HUES64 (cell line): ENCODE data around the gene GBX1.
A peak's percentile ranks its signal among the peaks of the same experiment; 100 is the strongest.

Experiments
- H3K27ac ChIP-seq: 2 replicates; pipeline ENCODE4 v1.7.0; 2013; ENCODE audit warnings: low read depth, low read length, inconsistent platforms
- H3K27me3 ChIP-seq: 2 replicates; pipeline ENCODE4 v1.6.1; 2013; ENCODE audit warnings: mild to moderate bottlenecking, low read length; ENCODE audit not compliant: insufficient read depth
- H3K36me3 ChIP-seq: 2 replicates; pipeline ENCODE4 v1.6.1; 2013; ENCODE audit warnings: mild to moderate bottlenecking, low read length; ENCODE audit not compliant: insufficient read depth
- H3K4me1 ChIP-seq: 2 replicates; pipeline ENCODE4 v1.6.1; 2013; ENCODE audit warnings: mild to moderate bottlenecking, low read length, moderate library complexity; ENCODE audit not compliant: insufficient read depth
- H3K4me3 ChIP-seq: 2 replicates; pipeline ENCODE4 v1.5.1; 2013; ENCODE audit warnings: mild to moderate bottlenecking, low read length, moderate library complexity
- H3K9ac ChIP-seq: 2 replicates; pipeline ENCODE4 v1.6.1; 2013; ENCODE audit warnings: mild to moderate bottlenecking, low read depth, low read length
- H3K9me3 ChIP-seq: 2 replicates; pipeline ENCODE4 v1.6.1; 2013; ENCODE audit warnings: low read depth, low read length; ENCODE audit not compliant: insufficient read depth
- WGBS: fragments of 150-250, 120-280 bp; methylation state at CpG from one replicate; pipeline ENCODE4 v1.1.7; 2013; ENCODE audit warnings: missing lambda C conversion rate; 5-methylcytosine and 5-hydroxymethylcytosine counted together

The GBX1 gene

DNA sequence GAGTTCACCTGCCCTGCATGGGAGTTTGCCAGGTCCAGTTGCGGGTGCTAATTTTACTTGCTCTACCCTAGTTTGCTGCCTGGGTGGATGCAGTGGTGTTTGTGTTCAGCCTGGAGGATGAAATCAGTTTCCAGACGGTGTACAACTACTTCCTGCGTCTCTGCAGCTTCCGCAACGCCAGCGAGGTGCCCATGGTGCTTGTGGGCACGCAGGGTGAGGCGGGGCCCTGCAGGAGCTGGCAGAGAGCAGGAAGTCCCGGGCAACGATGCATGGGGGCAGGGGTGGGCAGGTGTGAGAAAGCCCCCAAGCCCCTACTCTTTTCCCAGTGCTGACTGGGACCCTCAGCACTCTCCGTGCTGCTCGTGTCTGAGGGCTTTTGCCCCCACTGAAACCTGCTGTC, 49.9 kb downstream of the GBX1 start:
- Histone ChIP-seq H3K9ac (no peak overlapping the region), H3K9me3 (no peaks in the 10 kb centered on the region), H3K36me3 (peaks cover 27% of the 10 kb centered on the region; the same call in 1 of the 2 replicates), H3K27ac (no peak overlapping the region), H3K4me1 (peaks cover 17% of the 10 kb centered on the region), H3K27me3 (peaks cover 18% of the 10 kb centered on the region), H3K4me3 (no peak overlapping the region)
- 94% methylated on average over 12 of the region's 12 CpGs for WGBS

DNA sequence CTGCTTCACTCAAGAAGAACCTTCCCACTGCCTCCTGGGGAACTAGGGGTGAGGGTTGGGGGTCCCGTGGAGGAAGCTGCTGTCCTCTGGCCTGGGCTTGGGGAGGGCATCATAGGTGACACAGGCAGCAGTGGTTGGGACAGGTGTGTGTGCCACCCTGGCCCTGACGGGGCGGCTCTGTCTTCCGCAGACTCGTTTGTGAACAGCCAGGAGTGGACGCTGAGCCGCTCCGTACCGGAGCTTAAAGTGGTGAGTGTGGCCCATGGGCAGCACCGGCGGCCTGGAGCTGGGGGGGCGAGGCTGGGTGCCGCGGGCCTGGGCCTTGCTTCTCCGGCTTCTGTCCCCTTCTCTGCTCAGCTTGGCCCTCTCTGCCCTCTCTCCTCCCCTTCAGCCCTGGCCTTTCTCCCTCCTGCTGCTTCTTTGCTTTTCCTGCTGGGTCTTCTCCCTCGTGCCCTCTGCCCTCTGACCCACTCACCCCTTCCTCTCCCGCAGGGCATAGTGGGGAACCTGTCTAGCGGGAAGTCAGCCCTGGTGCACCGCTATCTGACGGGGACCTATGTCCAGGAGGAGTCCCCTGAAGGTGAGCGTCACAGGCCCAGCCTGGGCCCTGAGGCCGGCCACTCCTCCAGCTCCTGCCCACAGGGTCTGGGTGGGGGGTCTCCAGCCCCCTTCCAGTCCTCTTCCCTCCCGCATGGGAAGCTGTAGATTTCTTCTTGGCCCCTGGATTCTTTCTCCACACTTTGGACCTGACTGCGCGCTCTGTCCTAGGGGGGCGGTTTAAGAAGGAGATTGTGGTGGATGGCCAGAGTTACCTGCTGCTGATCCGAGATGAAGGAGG, 50.7 kb downstream of the GBX1 start:
- H3K27ac ChIP-seq, result no peak overlapping the region
- H3K9ac ChIP-seq, result no peak overlapping the region
- H3K36me3 ChIP-seq, result peaks cover 27% of the 10 kb centered on the region; the same call in 1 of the 2 replicates
- H3K4me1 ChIP-seq, result peaks cover 17% of the 10 kb centered on the region
- H3K9me3 ChIP-seq, result no peaks in the 10 kb centered on the region
- peaks cover 18% of the 10 kb centered on the region for H3K27me3 ChIP-seq
- 93% methylated on average over 27 of the region's 27 CpGs for WGBS
- no peak overlapping the region for H3K4me3 ChIP-seq

DNA sequence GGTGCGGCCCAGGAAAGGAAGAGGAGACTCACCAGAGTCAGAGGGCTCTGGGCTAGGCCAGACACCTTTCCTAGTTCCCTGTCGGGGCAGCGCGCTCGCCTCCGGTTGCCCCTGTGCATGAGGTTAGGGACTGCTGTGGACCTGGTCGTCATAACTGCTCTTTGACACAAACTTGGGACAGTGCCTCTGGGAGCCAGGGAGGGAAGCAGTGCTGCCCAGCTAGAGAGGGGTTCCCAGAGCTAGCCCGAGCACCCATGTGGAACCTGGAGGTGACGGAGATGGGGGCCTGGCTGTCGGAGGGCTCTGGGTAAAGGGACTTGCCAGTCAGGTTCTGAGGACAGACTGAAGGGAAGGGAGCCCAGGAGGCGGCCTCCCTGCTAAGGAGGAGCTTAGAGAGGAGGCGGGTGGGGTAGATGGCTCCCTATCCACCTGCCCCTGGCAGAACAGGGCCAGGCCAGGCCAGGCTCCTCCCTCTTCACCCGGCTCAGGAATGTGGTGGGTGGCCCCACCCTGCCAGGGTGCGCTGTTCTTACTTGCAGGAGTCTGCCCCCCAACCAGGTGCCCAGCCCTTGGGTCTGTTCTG, 51.6 kb downstream of the GBX1 start:
- Histone ChIP-seq H3K27ac (no peak overlapping the region), H3K27me3 (peaks cover 18% of the 10 kb centered on the region), H3K9ac (no peak overlapping the region), H3K4me3 (peak overlapping the region; percentile 42), H3K36me3 (peaks cover 24% of the 10 kb centered on the region; the same call in 1 of the 2 replicates), H3K9me3 (no peaks in the 10 kb centered on the region), H3K4me1 (peaks cover 17% of the 10 kb centered on the region)
- WGBS, result 54% methylated on average over 14 of the region's 14 CpGs

DNA sequence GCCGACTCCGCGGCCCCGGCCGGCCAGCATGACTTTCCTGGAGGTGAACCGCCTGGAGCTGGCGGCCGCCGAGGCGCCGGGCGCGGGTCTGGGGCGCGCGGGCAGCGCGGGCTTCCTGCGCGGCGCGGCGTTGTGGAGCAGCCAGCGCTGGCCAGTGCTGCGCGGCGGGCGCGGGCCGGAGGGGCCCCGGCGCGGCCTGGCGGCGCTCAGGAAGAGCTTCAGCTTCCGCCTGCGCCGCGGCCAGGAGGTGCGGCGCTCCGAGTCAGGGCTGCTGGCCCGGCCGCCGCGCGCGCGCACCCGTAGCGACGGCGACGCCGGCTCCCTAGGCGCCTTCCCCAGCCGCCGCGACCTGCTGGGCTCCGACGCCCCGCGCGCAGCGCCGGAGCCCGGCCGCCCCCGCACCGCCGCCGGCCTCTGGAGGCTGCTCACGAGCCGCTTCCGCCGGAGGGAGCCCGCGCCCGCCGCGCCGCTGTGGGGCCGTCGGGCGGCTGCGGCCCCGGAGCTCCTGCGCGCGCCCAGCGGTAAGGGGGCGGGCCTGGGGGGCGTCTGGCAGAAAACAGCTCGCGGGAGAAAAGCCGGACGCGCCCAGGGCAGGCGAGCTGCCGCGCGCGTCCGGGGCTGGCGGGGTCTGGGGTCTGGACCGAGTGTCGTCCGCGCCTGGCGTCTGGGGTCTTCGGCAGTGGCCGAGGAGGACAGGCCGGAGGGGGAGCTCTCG, 52.2 kb downstream of the GBX1 start:
- peak overlapping the region; percentile 30 for H3K9ac ChIP-seq

DNA sequence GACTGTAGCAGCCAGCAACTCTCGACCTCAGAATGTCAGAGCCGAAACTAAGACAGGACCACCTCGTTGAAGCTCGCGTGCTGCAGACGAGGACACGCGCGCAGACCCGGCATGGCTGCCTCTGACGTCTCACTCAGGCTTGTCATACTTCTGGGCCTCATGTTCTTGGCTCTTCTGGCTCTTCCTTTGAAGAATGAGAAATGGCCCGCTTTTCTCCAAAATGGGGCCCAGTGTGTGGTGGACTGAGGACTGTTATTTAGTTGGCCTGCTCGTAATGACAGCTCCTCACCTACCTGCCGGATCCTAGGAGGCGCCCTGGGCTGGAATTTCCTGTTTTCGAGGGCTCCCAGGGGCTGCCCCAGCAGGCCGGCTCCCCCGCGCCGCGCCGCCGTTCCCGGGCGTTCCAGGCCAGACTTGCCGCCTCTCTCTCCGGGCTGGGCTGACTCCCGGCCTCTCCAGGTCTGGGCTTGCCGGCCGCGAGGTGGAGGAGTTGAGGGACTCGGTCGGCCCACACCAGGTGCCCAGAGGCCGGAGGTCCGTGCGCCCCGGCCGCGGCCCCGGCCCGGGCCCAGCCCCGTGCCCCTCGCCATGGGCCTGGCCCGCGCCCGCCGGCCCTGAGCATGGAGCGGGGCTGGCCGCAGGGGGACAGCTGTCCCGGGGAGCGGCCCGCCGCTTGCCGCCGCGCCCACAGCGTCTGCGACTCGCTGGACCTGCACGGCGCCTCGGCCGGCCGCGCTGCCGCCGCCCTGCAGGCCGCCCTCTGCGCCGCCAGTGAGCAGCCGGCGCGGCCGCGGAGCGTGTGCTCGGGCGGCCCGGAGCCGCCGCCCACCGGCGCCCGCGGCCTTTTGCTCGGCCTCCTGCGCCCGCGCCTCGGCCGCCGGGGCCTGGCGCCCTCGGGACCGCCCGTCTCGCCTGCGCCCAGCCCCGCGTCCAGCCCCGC, 53.1 kb downstream of the GBX1 start:
- WGBS, result 8% methylated on average over 101 of the region's 101 CpGs
- Histone ChIP-seq H3K36me3 (peaks cover 11% of the 10 kb centered on the region; the same call in 1 of the 2 replicates), H3K27me3 (peaks cover 18% of the 10 kb centered on the region), H3K9me3 (no peaks in the 10 kb centered on the region), H3K9ac (peak overlapping the region; percentile 30; the same call in 1 of the 2 replicates), H3K27ac (peak overlapping the region; percentile 51; the same call in 1 of the 2 replicates), H3K4me1 (peaks cover 17% of the 10 kb centered on the region), H3K4me3 (peak overlapping the region; percentile 42)

More for the DNA sequence above, 52.2 kb downstream of the GBX1 start:
- H3K36me3 ChIP-seq, result peaks cover 18% of the 10 kb centered on the region; the same call in 1 of the 2 replicates
- no peaks in the 10 kb centered on the region for H3K9me3 ChIP-seq
- H3K27ac ChIP-seq, result no peak overlapping the region
- peak overlapping the region; percentile 42 for H3K4me3 ChIP-seq
- 2% methylated on average over 114 of the region's 114 CpGs for WGBS
- peaks cover 18% of the 10 kb centered on the region for H3K27me3 ChIP-seq
- peaks cover 17% of the 10 kb centered on the region for H3K4me1 ChIP-seq

DNA sequence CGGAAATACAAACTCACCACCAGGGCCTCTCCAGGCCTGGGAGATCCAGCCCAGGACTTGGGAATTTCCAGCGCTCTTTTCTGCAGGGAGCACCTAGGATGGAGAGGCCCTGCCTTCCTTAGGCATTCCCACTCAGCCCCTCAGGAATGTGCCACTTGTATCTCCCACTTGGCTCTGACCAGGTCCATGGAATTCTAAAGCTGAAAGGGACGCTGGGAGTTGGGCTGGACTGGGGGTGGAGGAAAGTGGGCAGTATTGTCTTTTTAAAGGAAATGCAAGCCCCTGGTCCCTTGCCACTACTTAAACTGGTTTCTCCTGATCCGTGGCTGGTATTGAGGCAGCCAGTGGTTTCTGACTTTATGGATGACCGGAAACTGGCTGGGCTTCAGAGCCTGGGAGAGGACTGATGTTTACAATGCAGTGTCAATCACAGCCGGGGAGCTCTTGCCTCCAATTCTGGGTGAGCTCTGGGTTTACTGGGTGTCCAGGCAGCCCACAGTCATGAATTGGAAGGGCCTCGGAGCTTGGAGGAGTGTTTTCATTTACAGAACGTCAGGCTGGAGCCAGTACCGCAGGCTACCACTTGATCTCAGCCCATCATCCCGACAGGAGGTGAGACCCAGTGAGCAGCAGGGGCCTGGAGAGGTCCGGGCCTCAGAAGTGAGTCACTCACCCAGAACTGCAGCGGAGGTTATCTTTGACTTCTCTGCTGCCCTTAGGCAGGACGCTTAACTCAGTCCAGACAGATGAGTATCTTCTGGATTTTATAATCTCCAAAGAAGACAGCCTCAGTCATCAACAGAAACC, 53.9 kb downstream of the GBX1 start:
- peaks cover 17% of the 10 kb centered on the region for H3K4me1 ChIP-seq
- no peaks in the 10 kb centered on the region for H3K9me3 ChIP-seq
- peaks cover 18% of the 10 kb centered on the region for H3K27me3 ChIP-seq
- peak overlapping the region; percentile 51; the same call in 1 of the 2 replicates for H3K27ac ChIP-seq
- WGBS, result 34% methylated on average over 13 of the region's 13 CpGs
- peak overlapping the region; percentile 42 for H3K4me3 ChIP-seq
- 0 out of 2 replicates have a peak, but pooled peaks cover 2% of the 10 kb centered on the region for H3K36me3 ChIP-seq
- no peak overlapping the region; the same call in 1 of the 2 replicates for H3K9ac ChIP-seq

DNA sequence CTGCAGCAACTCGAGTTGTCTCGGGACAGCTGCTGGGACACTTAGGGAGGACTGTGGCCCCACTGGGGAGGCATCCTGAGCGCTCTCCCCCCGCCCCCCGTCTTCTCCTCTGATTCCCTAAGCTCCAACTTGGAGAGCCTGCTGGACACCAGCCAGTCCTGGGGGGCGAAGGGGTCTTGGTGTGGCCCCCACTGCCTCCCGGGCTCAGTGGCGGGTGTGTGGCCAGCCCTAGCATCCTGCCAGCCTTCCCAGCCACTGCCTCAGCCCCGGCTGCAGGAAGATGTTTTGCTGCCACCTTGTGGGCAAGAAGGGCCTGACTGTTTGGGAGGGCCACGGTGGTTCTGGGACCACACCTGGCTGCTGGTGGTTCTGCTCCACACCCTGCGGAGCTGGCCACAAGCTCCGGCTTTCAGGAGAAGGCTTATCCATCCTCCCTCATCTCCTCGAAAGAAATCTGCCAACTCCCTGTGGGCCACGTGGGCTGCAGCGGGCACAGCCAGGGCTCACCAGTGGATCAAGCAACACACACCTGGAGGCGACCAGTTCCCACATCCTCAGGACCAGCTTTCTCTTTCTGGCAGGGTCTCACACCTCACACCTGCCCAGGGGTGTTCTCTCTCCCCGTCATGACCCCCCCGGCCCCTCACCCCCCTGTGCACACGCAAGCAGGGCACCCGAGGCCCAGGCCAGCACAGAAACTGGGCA, 56.4 kb downstream of the GBX1 start:
- no peaks in the 10 kb centered on the region for H3K36me3 ChIP-seq
- H3K4me3 ChIP-seq, result no peak overlapping the region
- H3K27ac ChIP-seq, result no peak overlapping the region
- no peaks in the 10 kb centered on the region for H3K9me3 ChIP-seq
- H3K27me3 ChIP-seq, result peaks cover 16% of the 10 kb centered on the region
- 45% methylated on average over 20 of the region's 20 CpGs for WGBS
- H3K9ac ChIP-seq, result no peak overlapping the region
- peaks cover 15% of the 10 kb centered on the region for H3K4me1 ChIP-seq

DNA sequence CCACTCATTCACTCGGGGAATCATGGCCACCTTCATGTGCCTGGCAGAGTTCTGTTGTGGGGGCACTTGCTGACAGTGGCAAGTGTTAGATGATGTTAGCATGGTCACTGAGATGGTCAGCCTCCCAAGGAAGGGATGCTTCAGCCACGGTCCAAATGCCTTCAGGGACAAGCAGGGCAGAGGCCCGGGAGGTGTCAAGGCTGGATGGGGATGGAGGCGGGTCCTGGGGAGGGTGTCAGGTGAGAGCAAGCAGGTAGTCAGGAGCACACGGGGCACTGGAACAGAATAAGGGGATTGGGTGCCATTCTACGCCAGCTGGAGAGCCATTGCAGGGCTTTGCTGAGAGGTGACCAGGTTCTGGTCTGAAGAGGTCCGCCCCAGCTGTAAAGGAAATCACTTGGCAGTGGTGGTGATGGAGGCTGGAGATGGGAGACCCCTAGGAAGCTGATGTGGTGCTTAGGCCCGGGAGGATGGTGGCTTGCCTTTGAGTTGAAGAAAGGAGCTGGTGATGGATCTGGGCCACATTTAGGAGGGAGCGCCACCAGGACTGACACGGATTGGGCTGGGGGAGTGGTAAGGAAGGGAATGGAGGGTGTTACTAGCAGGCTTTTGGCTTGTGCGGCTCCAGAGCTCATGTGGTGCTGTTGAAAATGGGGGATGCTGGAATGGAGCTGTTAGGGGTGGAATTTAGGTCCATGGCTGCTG, 57.1 kb downstream of the GBX1 start:
- no peaks in the 10 kb centered on the region for H3K9me3 ChIP-seq
- no peaks in the 10 kb centered on the region for H3K36me3 ChIP-seq
- no peak overlapping the region for H3K27ac ChIP-seq
- H3K4me3 ChIP-seq, result no peak overlapping the region
- peaks cover 10% of the 10 kb centered on the region; the same call in 1 of the 2 replicates for H3K27me3 ChIP-seq
- H3K4me1 ChIP-seq, result peaks cover 11% of the 10 kb centered on the region
- WGBS, result 82% methylated on average over 11 of the region's 11 CpGs
- H3K9ac ChIP-seq, result no peak overlapping the region
